Measurements from ENCODE around the gene RRP7A.
"Not testable (repeated sequence)": the region's sequence is repeated elsewhere in the genome, so short reads cannot be mapped to it uniquely, and the experiment has no call there.

GRCh38 chr22:42508975-42509364 lies 10.6 kb downstream of the RRP7A start:
- TF ChIP-seq RAD21 (IDR thresholded peaks at IDR 0.05; ENCODE audit: low read depth); CTCF (IDR thresholded peaks at IDR 0.05 in 2 of 3, conservative IDR thresholded peaks at IDR 0.05 in 1 of 3; ENCODE audit: borderline replicate concordance in 1 of 3, insufficient read depth in 1 of 3, low read depth in 2 of 3, low read length in 2 of 3); ZNF274 (IDR thresholded peaks at IDR 0.05; ENCODE audit: low read depth, low read length); SP1 (IDR thresholded peaks at IDR 0.05; ENCODE audit: low read depth); POLR2A (IDR thresholded peaks at IDR 0.05; ENCODE audit: borderline replicate concordance, extremely low read depth, insufficient read depth, insufficient read length); MAX (IDR thresholded peaks at IDR 0.05); ZBTB33 (IDR thresholded peaks at IDR 0.05; ENCODE audit: extremely low read depth, insufficient replicate concordance, low read length); REST (IDR thresholded peaks at IDR 0.05; ENCODE audit: low read depth); EZH2 (IDR thresholded peaks at IDR 0.05); SIN3A (IDR thresholded peaks at IDR 0.05; ENCODE audit: low read depth); YY1 (IDR thresholded peaks at IDR 0.05; ENCODE audit: extremely low read depth, insufficient replicate concordance, low read depth, low read length): not testable (repeated sequence)

Data from HCT116 (cell line).